GM12892 (cell line): ENCODE data around the gene DAB2IP.

ENCODE experiments used
- POLR2A ChIP-seq: IDR thresholded peaks from 2 replicates; pipeline ENCODE4 v1.6.1; 2011; ENCODE audit warnings: low read depth, low read length, control low read depth
- POLR2AphosphoS5 ChIP-seq: IDR thresholded peaks from 2 replicates; pipeline ENCODE4 v1.6.1; 2011; ENCODE audit warnings: low read depth, low read length, control low read depth

DNA sequence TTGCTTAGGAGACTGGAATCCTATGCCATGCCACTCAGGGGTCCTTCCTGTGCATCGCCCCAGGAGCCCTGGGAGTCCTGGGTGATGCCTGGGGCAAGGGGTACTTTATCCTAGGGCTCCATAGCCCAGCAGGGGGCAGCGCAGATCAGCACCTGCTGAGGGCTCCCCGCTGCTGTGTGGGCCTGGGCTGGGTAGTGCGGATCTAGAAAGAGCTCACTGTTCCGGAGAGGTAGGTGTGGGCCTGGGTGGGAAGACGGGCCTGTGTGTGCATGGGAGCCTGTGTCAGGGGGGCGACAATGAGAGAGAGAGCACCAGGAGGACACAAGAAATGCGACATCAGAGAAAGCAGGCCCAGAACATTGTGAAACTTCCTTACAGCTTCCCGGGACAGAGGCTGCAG is 11.4 kb upstream of the DAB2IP start:
- TF ChIP-seq POLR2A (no peak), POLR2AphosphoS5 (no peak)
